Activated T-helper 9 cell treated with anti-CD3 and anti-CD28 coated beads, Interleukin-2, amount 50 U/mL, for 16 hours (primary cell): ENCODE data around the gene COL1A2.

Source experiments
- DNase-seq: peaks from one replicate; pipeline ENCODE4 v3.0.0-alpha.2; 2020; ENCODE audit warnings: low read depth

COL1A2 gene

GRCh38 chr7:94434042-94434441 lies 39.3 kb downstream of the COL1A2 start:
- DNase-seq: no peak

GRCh38 chr7:94436018-94436604 lies 41.4 kb downstream of the COL1A2 start:
- DNase-seq: peak; percentile 25

GRCh38 chr7:94436700-94437099 lies 42.0 kb downstream of the COL1A2 start:
- no peak for DNase-seq

- no peak for DNase-seq
Measured at GRCh38 chr7:94439893-94440381, 45.2 kb downstream of the COL1A2 start.

- DNase-seq: no peak
Measured at GRCh38 chr7:94440451-94441039, 45.9 kb downstream of the COL1A2 start.

- DNase-seq: no peak
Measured at GRCh38 chr7:94441138-94441537, 46.4 kb downstream of the COL1A2 start.

- no peak for DNase-seq
Measured at GRCh38 chr7:94442639-94443038, 47.9 kb downstream of the COL1A2 start.

GRCh38 chr7:94444813-94445212 lies 50.1 kb downstream of the COL1A2 start:
- DNase-seq: no peak

GRCh38 chr7:94445696-94446194 lies 51.0 kb downstream of the COL1A2 start:
- DNase-seq: no peak

GRCh38 chr7:94446308-94446707 lies 51.6 kb downstream of the COL1A2 start:
- no peak for DNase-seq

GRCh38 chr7:94449151-94449725 lies 54.5 kb downstream of the COL1A2 start:
- DNase-seq: no peak

GRCh38 chr7:94450044-94450697 lies 55.5 kb downstream of the COL1A2 start:
- no peak for DNase-seq

GRCh38 chr7:94451187-94451586 lies 56.5 kb downstream of the COL1A2 start:
- DNase-seq: no peak

- DNase-seq: no peak
Measured at GRCh38 chr7:94452239-94452638, 57.5 kb downstream of the COL1A2 start.

- DNase-seq: no peak
Measured at GRCh38 chr7:94453898-94454297, 59.2 kb downstream of the COL1A2 start.

- no peak for DNase-seq
Measured at GRCh38 chr7:94458041-94458440, 63.3 kb downstream of the COL1A2 start.

GRCh38 chr7:94466516-94466915 lies 71.8 kb downstream of the COL1A2 start:
- DNase-seq: no peak

GRCh38 chr7:94471604-94472003 lies 76.9 kb downstream of the COL1A2 start:
- no peak for DNase-seq

- DNase-seq: no peak
Measured at GRCh38 chr7:94472608-94473007, 77.9 kb downstream of the COL1A2 start.

- no peak for DNase-seq
Measured at GRCh38 chr7:94476251-94476840, 81.7 kb downstream of the COL1A2 start.

GRCh38 chr7:94477878-94478277 lies 83.2 kb downstream of the COL1A2 start:
- no peak for DNase-seq

GRCh38 chr7:94478648-94479214 lies 84.0 kb downstream of the COL1A2 start:
- DNase-seq: no peak
